Activated CD4-positive, alpha-beta T cell treated with anti-CD3 and anti-CD28 coated beads, Interleukin-2, amount 50 U/mL, for 4 hours (primary cell): ENCODE measurements around the gene HIVEP3.

Experiments
- DNase-seq, 2 experiments: peaks; one replicate each; pipeline ENCODE4 v3.0.0-alpha.2; 2020

HIVEP3 gene

GRCh38 chr1:41474490-41475271 is 444.0 kb downstream of the HIVEP3 start:
- DNase-seq = no peak

DNA sequence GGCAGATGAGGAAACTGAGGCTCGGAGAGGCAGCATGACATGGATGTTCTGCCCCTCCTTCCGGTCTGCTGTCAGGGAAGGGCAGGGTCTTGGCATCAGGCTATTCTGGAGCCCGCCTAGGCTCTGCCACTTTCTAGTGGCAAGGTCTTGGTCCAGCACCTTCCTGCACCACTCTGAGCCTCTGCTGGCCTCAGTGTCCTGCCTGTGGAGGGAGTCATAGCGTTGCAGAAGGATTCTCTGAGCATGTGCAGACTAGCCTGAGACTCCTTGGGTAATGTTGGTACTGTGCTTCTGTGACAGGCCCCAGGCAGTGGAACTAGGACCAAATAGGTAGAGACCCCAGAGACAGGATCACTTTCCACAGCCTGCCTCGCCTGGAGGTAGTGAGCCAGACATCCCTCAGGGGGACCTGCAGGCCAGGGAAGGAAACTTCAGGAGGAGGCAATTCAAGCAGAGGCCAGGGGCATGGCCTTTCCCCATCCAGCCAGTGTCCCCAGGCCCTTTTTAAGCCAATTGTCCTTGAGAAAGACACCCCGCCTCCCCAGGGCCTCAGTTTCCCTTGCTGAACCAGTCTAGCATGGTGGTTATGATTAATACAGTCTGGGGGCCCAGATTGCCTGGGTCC is 444.9 kb downstream of the HIVEP3 start:
- DNase-seq = no peak

DNA sequence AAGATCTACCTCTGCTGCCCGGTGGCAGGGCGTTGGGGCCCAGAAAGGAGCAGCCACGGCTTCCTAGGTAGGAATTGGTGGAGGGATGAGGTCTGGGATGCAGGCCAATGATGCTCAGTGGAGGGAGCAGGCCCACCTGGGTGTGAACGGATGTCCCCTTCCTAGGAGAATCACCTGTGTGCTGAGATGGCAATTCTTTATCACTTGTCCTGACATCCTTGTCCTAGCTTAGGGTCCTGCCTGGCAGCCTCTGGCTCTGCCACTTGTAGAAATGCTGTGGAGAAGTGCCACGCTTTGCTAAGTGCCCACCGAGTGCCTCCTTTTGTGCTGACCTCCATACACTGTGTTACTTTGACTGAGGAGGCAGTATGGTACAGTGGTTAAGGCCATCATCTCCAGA is 447.1 kb downstream of the HIVEP3 start:
- DNase-seq = no peak

DNA sequence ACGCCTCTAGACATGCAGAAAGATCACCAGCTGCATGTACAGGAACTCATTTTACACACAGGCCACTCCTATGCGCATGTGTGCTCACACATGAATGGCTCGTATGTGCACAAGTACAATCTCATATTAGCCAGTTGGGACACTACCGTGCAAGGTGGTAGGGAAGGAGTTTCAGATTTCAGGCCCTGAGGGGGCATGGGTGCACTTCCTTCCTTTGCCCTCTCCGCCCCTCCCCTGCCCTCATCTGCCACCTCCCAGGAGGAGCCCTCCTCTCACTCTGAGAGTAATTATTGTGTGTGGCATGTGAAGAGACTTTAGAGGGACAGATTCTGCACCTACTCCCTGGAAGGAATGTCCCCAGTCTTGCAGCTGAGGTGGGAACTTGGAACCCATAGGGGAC is 449.0 kb downstream of the HIVEP3 start:
- DNase-seq = no peak

DNA sequence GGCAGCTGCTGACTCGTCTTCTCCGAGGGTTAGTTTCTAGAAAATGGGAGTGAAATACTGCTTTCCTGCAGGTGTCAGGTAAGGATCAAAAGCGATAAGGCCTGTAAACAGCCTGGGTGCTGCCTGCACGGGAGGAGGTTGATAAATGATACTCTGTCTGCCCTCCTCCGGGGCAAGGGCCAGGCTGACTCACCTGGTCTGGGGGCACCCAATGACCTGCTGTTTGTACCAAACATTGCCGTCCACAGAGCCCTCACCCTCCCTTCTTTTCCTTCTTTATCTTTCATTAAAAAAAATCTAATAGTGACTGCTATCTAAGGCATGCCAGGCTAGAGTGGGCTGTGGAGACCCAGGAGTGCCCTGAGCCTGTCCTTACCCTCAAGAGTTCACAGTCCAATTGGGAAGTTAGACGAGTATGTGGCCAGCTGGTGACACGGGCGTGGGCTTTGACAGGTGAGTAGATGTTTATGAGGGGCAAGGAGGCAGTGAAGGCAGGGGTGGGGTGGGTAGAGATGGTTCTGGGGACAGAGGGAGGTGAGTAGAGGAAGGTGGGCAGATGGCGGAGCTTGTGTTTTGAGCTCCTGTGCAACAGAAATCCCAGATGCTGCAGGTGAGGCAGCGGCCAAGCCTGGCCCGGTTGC is 450.5 kb downstream of the HIVEP3 start:
- no peak for DNase-seq

DNA sequence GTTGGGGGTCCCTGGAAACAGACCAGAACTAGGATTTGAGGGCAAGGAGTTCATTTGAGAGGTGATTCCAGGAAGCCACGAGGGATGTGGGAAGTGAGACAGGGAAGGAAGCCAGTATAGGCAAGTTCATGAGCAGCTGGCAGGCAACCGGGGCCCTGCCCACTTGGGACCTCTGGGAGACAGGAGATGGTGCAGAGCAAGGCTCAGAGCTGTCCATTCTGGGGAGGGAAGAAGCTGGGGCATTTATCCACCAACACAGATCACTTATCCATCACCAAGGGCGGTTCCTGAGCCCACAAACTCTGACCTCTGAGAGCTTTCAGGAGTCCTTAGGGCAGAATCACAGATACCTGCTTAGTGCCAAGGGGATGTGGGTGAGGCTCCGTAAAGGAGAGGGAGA is 451.0 kb downstream of the HIVEP3 start:
- no peak for DNase-seq

DNA sequence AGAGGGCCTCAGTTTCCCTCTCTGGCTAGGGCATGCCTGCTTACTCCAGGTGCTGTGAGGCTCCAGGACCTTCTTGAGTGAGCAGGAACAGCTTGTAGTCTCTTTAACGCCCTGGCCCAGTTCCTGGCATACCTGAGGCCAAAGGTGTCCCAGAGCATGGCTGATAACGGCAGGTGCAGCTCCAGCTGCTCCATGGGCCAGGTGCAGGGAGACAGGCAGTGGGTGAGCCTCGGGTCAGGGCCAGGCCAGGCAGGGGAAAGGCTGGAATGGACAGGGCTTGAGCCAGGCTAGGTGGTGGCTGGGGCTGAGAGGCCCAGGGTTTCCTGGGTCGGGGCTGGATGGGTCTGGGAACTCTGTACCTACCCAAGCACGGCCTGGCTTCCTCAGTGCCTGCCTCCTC is 452.6 kb downstream of the HIVEP3 start:
- no peak for DNase-seq

- DNase-seq = no peak
Observed at GRCh38 chr1:41465741-41466140, 453.0 kb downstream of the HIVEP3 start.

- no peak for DNase-seq
Observed at GRCh38 chr1:41464885-41465284, 453.8 kb downstream of the HIVEP3 start.

GRCh38 chr1:41463516-41463915 is 455.2 kb downstream of the HIVEP3 start:
- DNase-seq = no peak

DNA sequence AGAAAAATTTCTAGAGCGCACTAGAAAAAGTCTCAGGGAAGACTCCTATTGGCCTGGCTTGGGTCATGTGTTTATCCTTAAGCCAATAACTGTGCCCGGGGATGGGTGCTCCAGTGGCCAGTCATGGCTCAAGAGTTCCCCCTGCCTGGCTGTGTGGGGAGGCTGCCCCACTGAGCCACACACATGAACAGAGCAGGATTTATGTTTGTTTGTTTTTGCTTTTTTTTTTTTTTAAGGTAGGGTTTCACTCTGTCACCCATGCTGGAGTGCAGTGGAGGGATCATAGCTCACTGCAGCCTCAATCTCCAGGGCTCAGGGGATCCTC is 456.1 kb downstream of the HIVEP3 start:
- DNase-seq = no peak

DNA sequence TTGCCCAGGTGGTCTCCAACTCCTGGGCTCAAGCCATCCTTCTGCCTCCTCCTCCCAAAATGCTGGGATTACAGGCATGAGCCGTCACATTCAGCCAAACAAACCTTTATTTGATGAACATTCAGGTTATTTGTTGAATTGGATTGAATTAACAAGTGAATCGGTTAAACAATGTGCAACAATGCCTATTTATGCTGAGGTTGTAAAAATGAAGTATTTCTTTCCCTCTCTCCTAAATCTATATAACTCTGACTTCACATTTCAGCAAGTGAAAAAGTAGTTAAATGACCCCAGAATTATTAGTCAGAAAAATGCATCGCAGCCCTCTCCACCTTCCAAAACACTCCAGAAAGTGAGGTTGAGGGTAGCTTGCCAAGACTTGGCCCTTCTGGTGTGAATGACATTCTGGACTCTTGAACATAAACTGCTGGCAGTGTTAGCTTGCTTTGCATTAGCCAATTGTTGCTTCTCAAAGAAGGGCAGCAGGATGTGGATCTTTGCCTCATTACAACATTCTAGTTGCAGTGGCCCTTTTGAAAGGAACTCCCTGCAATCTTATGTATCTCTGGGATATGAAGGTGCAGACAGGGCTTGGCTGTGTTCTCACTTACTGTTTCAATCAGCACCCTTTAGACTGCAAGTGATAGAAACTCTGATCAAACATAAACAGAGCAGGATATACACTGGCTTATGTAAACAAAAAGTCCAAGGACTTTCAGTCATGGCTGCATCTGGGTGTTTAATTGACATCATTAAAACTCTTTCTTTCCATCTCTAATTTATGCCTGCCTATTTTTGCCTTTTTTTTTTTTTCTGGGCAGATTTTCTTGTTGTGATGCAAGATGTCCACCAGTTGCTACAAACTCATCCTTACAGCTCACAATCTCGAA is 456.7 kb downstream of the HIVEP3 start:
- DNase-seq = no peak

DNA sequence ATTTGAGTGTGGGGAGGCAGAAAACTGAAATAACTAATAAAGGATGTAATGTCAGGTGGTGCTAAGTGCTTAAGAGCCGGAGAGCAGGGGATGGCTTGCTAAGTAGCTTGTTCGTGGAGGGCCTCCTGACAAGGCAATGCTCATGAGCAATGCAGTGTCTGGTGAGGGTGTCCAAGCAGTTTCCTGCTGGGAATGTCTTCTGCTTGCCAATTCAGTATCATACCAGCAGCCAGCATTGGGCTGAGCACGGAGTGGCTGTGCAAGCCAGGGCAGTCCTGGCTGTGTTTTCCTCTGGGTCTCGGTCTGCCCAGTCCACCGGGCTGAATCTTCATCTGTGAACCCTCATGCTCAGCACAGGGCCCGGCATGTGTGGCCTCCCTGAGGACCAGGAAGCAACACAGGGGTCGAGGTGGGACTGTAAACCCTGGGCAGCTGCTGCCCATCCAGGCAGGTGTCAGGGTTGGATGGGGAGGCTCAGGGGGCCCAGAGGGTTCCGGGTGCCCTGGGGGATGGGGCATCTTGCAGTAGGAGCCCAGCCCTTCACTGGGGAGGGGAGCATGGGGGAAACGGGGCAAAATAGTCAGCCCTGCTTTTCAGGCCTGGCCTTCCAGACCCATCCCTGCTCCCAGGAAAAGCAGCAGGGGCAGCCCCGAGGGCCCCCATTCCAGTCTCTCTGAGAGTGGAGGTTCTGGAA is 461.7 kb downstream of the HIVEP3 start:
- no peak for DNase-seq
